Activated naive CD8-positive, alpha-beta T cell (primary cell): Measurements from ENCODE around the gene SGK2.

Experiments
- H3K27ac Mint-ChIP-seq: one replicate; pipeline ENCODE4 v1.8.0; 2021; ENCODE audit warnings: mixed read lengths
- H3K27me3 Mint-ChIP-seq: one replicate; pipeline ENCODE4 v1.8.0; 2021; ENCODE audit warnings: mixed read lengths
- H3K36me3 Mint-ChIP-seq: one replicate; pipeline ENCODE4 v1.8.0; 2021; ENCODE audit warnings: mixed read lengths
- H3K4me1 Mint-ChIP-seq: one replicate; pipeline ENCODE4 v1.8.0; 2021; ENCODE audit warnings: low read depth, mixed read lengths
- H3K4me3 Mint-ChIP-seq: one replicate; pipeline ENCODE4 v1.8.0; 2021; ENCODE audit warnings: mild to moderate bottlenecking, mixed read lengths
- H3K9me3 Mint-ChIP-seq: one replicate; pipeline ENCODE4 v1.8.0; 2021; ENCODE audit warnings: low read depth, mixed read lengths

Gene SGK2

DNA sequence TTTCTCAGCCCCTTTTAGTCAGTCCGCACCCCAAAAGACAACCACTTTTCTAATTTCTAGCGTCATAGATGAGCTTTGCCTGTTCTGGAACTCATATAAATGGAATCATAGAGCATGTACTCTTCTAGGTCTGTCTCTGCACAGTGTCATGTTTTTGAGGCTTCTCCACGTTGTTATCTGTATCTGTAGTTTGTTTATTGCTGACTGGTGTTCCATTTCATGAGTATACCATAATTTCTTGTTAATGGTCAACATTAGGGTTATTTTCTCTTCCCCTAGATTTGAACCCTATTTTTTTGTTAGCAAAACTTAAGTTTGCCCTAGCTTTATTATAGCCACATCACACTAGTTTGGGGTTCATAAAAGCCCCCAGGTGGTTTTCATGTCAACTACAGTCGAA, 16.2 kb upstream of the SGK2 start:
- Mint-ChIP-seq H3K27me3 (no peaks in the 10 kb centered on the region), H3K4me3 (no peak overlapping the region)

DNA sequence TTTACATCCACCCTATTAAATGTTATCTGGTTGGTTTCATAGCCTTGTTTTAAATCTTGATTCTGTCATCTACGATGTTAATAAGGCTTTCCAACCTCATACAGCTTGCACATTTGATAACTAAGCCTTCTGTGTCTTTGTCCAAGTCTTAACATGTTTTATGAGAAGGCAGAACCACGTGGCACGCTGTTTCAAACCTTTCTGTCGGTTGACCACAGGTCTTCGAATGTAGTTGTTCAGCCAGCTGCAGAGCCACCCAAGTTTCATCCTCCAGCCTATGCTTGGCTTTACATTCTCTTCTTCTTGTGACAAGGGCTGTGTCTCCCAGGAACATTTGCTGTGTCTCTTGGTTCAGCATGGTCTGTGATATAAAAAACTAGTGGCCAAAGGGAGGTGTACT, 15.7 kb upstream of the SGK2 start:
- Mint-ChIP-seq H3K9me3 (no peaks in the 10 kb centered on the region), H3K27me3 (no peaks in the 10 kb centered on the region), H3K4me1 (no peaks in the 10 kb centered on the region), H3K27ac (no peak overlapping the region), H3K36me3 (peaks cover 6% of the 10 kb centered on the region), H3K4me3 (no peak overlapping the region)

More for the DNA sequence above, 16.2 kb upstream of the SGK2 start:
- Mint-ChIP-seq H3K36me3 (peaks cover 6% of the 10 kb centered on the region), H3K27ac (no peak overlapping the region), H3K9me3 (no peaks in the 10 kb centered on the region), H3K4me1 (no peaks in the 10 kb centered on the region)

DNA sequence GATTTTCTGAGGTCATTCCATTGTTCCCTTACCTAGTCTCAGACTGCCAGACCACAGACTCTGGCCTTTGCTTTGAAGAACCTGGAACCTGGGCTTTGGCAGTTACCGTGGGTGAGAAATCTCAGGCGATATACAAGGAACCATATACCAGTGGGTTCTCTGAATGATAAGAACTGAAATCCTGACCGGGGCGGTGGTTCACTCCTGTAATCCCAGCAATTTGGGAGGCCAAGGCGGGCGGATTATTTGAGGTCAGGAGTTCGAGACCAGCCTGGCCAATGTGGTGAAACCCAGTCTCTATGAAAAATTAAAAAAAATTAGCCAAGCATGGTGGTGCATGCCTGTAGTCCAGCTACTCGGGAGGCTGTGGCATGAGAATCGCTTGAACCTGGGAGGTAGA, 14.3 kb upstream of the SGK2 start:
- Mint-ChIP-seq H3K36me3 (peaks cover 6% of the 10 kb centered on the region), H3K4me3 (no peak overlapping the region), H3K9me3 (no peaks in the 10 kb centered on the region), H3K27me3 (no peaks in the 10 kb centered on the region), H3K4me1 (no peaks in the 10 kb centered on the region), H3K27ac (no peak overlapping the region)

DNA sequence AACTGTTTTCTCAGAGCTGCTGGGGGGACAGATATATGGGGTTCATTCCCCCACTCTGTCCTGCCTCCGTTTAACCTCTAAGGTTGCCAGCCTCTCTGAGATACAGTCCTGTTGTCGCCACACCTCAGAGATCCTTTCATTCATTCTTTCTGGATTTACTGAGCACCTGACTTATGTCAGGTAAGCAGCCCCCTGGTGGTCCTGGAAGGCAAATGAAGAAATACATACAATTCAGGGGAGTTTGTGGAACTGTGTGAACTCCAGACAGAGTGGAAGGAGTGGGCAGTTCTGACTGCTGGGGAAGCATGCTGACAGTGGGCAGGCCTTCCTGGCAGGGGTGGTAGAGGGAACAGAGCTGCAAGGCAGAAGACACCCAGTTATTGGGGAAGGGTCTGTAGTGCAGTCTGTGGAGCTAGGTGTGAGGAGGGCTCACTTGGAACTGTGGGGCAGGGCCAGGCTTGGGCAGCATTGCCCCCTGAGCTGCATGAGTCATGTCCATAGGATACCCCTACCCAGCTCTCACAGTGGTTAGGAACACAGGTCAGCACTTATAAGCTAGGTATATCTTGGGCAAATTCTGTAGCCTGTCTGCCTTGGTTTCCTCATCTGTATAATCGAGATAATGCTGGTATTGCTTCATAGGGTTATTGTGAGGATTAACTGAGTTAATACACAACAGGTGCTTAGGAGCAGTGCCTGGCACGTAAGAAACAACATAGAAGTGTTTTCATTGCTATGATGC, 12.8 kb upstream of the SGK2 start:
- H3K27ac Mint-ChIP-seq = no peak overlapping the region
- peaks cover 3% of the 10 kb centered on the region for H3K27me3 Mint-ChIP-seq
- H3K36me3 Mint-ChIP-seq = peaks cover 10% of the 10 kb centered on the region
- no peaks in the 10 kb centered on the region for H3K4me1 Mint-ChIP-seq
- no peak overlapping the region for H3K4me3 Mint-ChIP-seq
- no peaks in the 10 kb centered on the region for H3K9me3 Mint-ChIP-seq

DNA sequence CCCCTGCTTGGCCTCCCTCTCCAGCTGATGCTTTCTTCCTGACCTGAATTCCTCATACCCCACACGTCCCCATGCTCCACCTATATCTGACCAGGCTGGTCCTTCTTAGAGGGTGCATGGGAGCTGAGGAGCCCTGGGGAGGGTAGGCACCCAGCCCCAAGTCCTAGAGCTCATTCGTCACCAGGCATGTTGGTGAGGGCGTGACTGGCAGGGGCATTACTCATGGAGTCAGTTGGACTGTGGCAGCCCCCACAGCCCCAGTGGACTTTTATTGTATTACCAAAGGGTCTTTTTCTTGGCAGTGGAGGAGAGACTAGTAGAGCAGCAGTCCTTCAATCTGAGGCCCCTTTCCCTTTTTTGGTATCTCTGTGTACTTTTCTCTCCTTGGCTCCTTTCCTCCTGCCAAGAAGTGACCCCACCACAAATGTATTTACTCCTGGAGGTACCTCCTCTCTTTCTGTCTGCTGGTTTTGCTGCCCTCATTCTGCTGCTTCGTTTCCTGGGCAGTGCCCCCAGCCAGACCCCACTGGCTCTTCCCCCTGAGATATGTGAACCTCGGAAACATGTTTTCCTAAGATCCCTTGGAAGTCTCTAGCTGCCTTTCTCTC, 10.4 kb upstream of the SGK2 start:
- H3K36me3 Mint-ChIP-seq = peaks cover 17% of the 10 kb centered on the region
- no peak overlapping the region for H3K4me3 Mint-ChIP-seq
- H3K27me3 Mint-ChIP-seq = peaks cover 3% of the 10 kb centered on the region
- H3K27ac Mint-ChIP-seq = no peak overlapping the region
- no peaks in the 10 kb centered on the region for H3K4me1 Mint-ChIP-seq
- H3K9me3 Mint-ChIP-seq = no peaks in the 10 kb centered on the region

DNA sequence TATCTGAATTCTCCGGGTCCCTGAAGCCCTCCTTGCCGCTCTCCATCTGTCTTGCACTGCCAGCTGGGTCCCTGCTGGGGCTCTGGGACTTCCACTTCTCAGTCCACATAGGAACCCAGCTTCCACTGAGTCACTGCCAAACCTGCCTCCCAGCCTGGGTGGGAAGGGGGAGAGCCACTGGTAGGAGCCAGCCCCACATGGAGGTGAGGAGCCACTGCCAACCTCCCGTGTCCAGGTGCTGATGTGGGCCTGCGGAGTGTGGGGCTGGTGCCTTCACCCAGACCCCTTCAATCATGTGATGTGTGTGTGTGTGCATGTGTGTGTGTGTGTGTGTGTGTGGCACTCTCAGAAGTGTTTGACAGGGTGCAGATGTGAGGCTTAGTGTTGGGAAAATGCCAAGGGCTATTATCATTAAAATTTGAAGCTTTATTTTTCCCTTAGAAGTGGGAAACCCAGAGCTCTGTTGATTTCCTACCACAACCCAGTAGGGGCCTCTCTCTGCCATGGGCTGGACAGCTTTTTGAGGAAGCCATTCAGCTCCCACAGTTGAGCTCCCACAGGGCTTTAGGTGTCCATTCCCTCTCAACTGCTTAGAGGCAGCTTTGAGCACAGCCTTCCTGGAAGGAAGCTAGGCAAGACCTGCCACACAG, 9.3 kb upstream of the SGK2 start:
- peaks cover 3% of the 10 kb centered on the region for H3K27me3 Mint-ChIP-seq
- peaks cover 17% of the 10 kb centered on the region for H3K36me3 Mint-ChIP-seq
- no peaks in the 10 kb centered on the region for H3K4me1 Mint-ChIP-seq
- H3K9me3 Mint-ChIP-seq = no peaks in the 10 kb centered on the region
- no peak overlapping the region for H3K27ac Mint-ChIP-seq
- no peak overlapping the region for H3K4me3 Mint-ChIP-seq

DNA sequence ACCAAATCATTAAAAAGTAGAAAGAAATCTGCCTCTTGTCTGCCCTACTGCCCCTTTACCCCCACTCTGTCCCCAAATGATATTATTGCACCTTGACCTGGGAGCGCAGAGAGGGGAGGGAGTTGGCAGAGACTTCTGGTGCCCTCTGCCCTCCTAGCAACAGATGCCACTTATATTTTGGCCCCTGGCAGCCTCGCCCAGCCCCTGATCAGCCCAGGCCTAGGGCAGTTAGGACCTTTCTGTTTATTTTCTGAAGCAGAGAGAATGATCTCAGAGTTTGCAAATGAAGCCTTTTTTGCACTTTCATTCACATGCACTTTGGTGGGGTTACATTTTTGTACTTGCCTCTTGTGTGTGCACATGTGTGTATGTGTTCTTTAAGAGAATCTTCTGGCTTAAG, 8.4 kb upstream of the SGK2 start:
- no peak overlapping the region for H3K4me3 Mint-ChIP-seq
- H3K27ac Mint-ChIP-seq = no peak overlapping the region
- H3K27me3 Mint-ChIP-seq = peaks cover 3% of the 10 kb centered on the region
- H3K36me3 Mint-ChIP-seq = peaks cover 17% of the 10 kb centered on the region
- H3K9me3 Mint-ChIP-seq = no peaks in the 10 kb centered on the region
- H3K4me1 Mint-ChIP-seq = no peaks in the 10 kb centered on the region

DNA sequence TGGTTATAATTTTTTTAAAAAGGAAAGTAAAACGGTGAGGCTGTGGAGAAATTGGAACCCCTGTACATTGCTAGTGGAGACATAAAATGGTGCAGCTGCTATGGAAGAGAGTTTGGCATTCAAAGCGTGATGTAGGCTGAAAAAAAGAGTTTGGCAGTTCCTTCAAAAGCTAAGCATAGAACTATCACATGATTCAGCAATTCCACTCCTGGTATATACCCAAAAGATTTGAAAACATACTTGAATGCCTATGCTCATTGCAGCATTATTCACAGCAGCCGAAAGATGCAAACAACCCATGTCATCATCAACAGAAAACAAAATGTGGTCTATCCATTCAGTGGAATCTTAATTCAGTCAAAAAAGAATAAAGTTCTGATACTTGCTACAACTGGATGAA, 4.5 kb upstream of the SGK2 start:
- H3K4me1 Mint-ChIP-seq = no peaks in the 10 kb centered on the region
- no peaks in the 10 kb centered on the region for H3K9me3 Mint-ChIP-seq
- no peak overlapping the region for H3K27ac Mint-ChIP-seq
- H3K36me3 Mint-ChIP-seq = peaks cover 11% of the 10 kb centered on the region
- no peak overlapping the region for H3K4me3 Mint-ChIP-seq
- H3K27me3 Mint-ChIP-seq = peaks cover 3% of the 10 kb centered on the region

DNA sequence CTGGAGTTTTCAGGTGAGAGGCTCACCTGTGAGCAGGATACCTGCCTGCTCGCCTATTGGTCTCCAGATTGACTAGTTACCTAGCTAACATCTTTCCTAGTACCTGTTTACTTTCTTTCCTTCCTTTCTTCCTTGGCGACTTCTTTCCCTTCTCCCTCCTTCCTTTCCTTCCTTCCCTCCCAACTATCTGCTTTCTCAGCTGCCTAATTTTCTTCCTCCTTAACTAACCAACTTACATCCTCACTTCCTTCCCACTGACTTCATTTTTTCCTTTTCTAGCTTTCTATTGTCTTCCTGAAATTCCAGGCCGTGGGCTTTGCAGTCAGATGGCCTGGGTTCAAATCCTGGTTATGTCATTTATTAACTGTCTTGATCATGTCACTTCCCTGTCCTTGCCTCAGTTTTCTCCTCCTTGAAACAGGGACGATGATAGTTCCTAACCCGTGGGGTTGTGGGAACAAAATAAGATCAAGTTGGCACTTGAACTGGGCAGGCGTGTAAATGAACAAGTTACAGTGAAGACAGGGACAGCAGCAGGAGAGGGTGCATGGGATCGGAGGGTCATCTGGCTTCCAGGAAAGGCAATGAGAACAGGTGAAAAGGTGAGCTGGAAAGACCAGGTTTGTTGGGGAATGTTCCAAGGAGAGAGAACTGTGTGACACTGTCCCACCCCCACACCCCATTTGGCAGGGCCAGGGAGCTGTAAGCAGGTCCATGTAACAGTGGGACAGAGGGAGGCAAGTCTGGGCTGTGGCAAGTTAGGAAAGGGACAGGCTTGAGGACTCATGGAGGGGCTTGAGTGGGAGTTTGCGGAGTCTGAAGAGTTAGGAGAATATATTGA, 540 bp downstream of the SGK2 start:
- Mint-ChIP-seq H3K27ac (no peak overlapping the region), H3K4me1 (no peaks in the 10 kb centered on the region), H3K36me3 (no peaks in the 10 kb centered on the region), H3K27me3 (no peaks in the 10 kb centered on the region), H3K9me3 (no peaks in the 10 kb centered on the region), H3K4me3 (no peak overlapping the region)

DNA sequence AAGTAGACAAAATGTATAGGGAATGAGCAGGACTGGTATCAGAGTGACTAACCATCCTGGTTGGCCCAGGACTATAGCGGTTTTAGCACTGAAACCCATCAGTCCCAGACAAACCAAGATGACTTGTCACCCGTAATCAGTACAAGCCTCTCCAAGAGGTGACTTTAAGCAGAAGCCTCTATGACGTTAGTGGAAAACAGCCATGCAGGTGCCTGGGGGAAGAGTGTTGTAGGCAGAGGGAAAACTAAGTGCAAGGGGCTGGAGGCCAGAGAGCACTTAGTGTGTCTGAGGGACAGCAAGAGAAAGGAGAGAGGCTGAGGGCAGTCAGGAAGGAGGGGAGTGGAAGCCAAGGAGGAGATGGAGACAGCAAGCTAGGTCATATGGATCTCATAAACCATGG, 2.1 kb downstream of the SGK2 start:
- Mint-ChIP-seq H3K4me1 (no peaks in the 10 kb centered on the region), H3K27me3 (no peaks in the 10 kb centered on the region), H3K27ac (no peak overlapping the region), H3K36me3 (no peaks in the 10 kb centered on the region), H3K4me3 (no peak overlapping the region), H3K9me3 (no peaks in the 10 kb centered on the region)

DNA sequence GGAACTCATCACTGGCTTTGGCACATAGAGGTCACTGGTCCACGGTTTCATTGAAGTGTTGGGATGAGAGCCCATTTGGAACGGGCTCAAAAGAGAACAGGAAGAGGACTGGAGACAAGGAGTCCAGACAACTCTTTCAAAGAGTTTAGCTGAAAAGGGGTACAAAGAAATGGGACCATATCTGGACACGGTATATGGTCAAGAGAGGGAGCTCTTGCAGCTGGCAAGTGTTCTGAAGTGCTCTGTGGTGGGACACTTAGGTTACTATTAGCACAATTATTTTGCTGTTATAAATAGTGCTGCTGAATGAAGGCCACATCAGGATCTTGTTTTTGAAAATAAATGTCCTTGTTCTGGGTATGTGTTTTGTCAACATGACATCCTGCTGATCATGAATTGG, 4.6 kb downstream of the SGK2 start:
- Mint-ChIP-seq H3K4me1 (no peaks in the 10 kb centered on the region), H3K9me3 (no peaks in the 10 kb centered on the region), H3K27me3 (no peaks in the 10 kb centered on the region), H3K4me3 (no peak overlapping the region), H3K36me3 (no peaks in the 10 kb centered on the region), H3K27ac (no peak overlapping the region)

DNA sequence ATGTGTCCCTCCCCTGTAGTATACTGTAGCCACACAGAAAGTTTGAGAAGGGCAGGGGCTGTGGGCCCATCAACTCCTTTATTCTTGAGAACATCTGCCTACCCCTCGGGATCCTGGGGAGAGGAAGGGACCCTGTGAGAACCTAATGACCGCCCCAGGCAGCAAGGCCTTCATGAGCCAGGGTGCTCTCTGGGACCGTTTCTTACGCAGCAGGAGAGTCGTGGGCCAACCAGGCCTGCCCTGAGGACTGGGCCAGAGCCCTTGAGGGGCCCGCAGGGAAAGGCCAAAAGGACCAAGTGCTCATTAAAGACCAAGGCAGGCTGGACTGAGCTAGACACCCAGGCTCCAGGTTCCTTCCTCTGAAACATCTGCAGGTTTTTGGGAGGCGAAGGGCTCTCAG, 5.2 kb downstream of the SGK2 start:
- H3K27ac Mint-ChIP-seq = no peak overlapping the region
- no peaks in the 10 kb centered on the region for H3K4me1 Mint-ChIP-seq
- H3K9me3 Mint-ChIP-seq = no peaks in the 10 kb centered on the region
- no peak overlapping the region for H3K4me3 Mint-ChIP-seq
- H3K36me3 Mint-ChIP-seq = no peaks in the 10 kb centered on the region
- H3K27me3 Mint-ChIP-seq = no peaks in the 10 kb centered on the region

DNA sequence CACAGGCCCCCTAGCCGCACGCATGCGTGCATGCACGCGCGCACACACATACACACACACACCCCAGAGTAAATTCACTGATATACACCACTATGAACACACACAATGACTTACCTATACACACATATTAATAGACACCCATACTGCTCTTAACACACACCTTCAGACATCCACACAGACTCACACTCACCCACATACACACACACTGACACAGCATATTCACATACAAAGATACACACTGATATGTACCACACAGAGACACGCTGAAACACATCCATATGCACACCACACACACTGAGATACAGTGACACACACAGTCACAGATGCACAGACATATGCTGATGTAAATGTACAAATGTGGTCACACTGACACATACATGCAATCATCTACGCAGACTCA, 5.6 kb downstream of the SGK2 start:
- H3K27me3 Mint-ChIP-seq = no peaks in the 10 kb centered on the region
- H3K27ac Mint-ChIP-seq = no peak overlapping the region
- no peaks in the 10 kb centered on the region for H3K9me3 Mint-ChIP-seq
- no peak overlapping the region for H3K4me3 Mint-ChIP-seq
- no peaks in the 10 kb centered on the region for H3K4me1 Mint-ChIP-seq
- no peaks in the 10 kb centered on the region for H3K36me3 Mint-ChIP-seq

DNA sequence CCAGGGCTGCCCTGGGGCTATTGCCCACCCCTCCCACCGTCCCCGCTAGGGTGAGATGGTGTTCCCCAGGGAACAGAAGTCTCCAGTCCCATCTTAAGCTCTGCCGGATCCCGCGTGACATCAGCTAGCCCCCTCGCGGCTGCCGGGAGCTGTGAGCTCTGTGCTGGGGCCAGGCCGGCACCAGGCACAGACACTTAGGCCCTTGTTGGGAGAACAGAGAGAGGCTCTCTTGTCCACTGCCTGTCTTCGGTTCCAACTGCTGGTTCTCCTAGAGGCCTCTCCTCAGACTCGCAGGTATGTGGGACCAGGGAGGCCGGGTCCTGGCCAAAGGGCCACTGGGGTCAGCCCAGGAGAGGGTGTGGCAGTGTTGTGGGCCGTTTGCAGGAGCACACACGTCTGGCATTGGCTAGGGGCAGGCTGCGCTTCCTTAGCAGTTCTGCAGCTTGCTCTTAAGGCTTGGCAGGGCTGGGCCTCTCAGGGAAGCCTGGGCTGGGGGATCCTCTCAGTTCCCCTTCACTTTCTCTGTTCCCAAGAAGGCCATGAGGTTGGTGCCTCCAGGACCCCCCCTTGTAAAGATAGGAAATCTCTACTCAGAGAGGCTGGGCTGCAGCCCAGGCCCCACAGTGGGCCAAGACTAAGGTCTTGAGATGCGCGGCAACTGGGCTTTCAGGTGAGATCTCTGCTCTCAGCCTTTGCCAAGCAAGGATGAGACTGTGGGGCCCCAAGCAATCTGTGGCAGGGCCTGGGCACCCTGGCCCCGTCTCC, 6.3 kb downstream of the SGK2 start:
- no peaks in the 10 kb centered on the region for H3K36me3 Mint-ChIP-seq
- no peaks in the 10 kb centered on the region for H3K27me3 Mint-ChIP-seq
- H3K9me3 Mint-ChIP-seq = no peaks in the 10 kb centered on the region
- no peak overlapping the region for H3K27ac Mint-ChIP-seq
- no peak overlapping the region for H3K4me3 Mint-ChIP-seq
- H3K4me1 Mint-ChIP-seq = no peaks in the 10 kb centered on the region
